GM06990 (cell line): ENCODE measurements around the gene VWF.
"Not testable (repeated sequence)": the region's sequence is repeated elsewhere in the genome, so short reads cannot be mapped to it uniquely, and the experiment has no call there.

ENCODE experiments used
- DNase-seq: peaks from one replicate; pipeline ENCODE4 v3.0.0-alpha.2; 2011; ENCODE audit not compliant: insufficient read length; ENCODE audit errors: extremely low read depth
- H3K27me3 ChIP-seq: replicated peaks from 2 replicates; pipeline ENCODE4 v1.6.0; 2011; ENCODE audit warnings: low read length; ENCODE audit not compliant: control insufficient read depth, insufficient read depth
- H3K36me3 ChIP-seq: 2 replicates; pipeline ENCODE4 v1.5.1; 2011; ENCODE audit warnings: low read length; ENCODE audit not compliant: control insufficient read depth, insufficient read depth
- H3K4me3 ChIP-seq: replicated peaks from 2 replicates; pipeline ENCODE4 v1.5.1; 2011; ENCODE audit warnings: low read depth, mild to moderate bottlenecking, control low read depth, low read length
- TF ChIP-seq, protein P1 (sequence below): IDR thresholded peaks from 2 replicates; pipeline ENCODE4 v1.5.1; 2011; ENCODE audit warnings: low read length, control low read depth, mild to moderate bottlenecking, inconsistent platforms; ENCODE audit not compliant: insufficient read depth, poor library complexity, severe bottlenecking

VWF gene

DNA sequence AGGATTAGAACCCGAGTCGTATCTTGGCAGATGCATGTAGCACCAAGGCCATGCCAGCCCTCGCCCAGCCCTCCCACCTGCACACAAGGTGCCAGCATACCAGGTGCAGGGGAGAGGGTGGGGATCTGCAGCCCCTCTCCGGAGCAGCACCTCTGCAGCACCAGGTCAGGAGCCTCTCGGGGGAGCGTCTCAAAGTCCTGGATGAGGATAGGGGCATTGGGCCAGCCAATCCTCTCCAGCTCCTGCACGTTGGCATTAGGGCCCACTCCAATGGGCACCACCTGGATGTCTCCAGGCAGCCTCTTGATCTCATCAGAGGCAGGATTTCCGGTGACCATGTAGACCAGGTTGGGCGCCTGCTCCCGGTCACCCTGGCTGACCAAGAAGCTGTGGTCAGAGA is 106.2 kb downstream of the VWF start:
- TF ChIP-seq, protein P1, sequence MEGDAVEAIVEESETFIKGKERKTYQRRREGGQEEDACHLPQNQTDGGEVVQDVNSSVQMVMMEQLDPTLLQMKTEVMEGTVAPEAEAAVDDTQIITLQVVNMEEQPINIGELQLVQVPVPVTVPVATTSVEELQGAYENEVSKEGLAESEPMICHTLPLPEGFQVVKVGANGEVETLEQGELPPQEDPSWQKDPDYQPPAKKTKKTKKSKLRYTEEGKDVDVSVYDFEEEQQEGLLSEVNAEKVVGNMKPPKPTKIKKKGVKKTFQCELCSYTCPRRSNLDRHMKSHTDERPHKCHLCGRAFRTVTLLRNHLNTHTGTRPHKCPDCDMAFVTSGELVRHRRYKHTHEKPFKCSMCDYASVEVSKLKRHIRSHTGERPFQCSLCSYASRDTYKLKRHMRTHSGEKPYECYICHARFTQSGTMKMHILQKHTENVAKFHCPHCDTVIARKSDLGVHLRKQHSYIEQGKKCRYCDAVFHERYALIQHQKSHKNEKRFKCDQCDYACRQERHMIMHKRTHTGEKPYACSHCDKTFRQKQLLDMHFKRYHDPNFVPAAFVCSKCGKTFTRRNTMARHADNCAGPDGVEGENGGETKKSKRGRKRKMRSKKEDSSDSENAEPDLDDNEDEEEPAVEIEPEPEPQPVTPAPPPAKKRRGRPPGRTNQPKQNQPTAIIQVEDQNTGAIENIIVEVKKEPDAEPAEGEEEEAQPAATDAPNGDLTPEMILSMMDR: no peak
- DNase-seq: no peak
- no peak overlapping the region for H3K4me3 ChIP-seq

DNA sequence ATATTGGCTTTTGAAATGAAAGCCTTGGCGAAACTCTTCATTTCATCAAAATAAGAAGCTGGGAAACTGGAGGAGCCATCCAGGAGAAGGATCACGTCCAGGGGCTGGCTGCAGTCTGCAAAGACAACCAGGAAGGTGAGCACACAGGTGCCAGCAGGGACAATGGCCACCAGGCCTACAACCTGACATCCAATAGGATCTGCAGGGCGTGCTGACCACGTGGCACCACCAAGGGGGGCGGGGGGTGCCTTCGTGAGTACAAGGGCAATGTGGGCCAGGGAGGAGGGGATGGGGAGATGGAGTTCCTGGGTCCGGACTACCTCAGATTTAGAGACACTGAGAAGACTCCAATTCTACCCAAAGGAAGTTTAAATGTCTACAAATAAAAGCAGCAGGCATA is 107.7 kb downstream of the VWF start:
- Histone ChIP-seq H3K27me3 (no peaks in the 10 kb centered on the region), H3K4me3 (no peak overlapping the region), H3K36me3 (no peaks in the 10 kb centered on the region)
- no peak for DNase-seq
- TF ChIP-seq, protein P1: no peak

More for the DNA sequence above, 106.2 kb downstream of the VWF start:
- H3K27me3 ChIP-seq: no peaks in the 10 kb centered on the region; the same call in 1 of the 2 replicates
- no peaks in the 10 kb centered on the region for H3K36me3 ChIP-seq

DNA sequence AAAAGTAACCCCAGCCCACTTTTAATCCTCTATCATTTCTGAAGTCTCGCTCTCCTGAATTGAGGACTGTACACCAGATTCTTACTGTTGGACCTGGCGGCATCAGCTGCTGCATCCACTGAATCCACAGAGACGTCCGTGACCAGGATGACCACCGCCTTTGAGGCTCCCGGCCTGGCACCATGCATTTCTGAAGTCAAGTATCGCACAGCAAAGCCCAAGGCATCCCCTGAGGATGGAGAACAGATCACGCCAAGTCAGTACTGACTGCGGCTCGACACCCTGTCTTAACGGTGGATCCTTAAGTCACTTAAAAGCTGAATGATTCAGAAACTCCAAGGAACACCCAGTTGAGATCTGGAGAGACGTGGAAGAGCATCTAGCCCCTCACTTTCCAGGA is 108.5 kb downstream of the VWF start:
- H3K27me3 ChIP-seq, DNase-seq, H3K4me3 ChIP-seq, H3K36me3 ChIP-seq: not testable (repeated sequence)

DNA sequence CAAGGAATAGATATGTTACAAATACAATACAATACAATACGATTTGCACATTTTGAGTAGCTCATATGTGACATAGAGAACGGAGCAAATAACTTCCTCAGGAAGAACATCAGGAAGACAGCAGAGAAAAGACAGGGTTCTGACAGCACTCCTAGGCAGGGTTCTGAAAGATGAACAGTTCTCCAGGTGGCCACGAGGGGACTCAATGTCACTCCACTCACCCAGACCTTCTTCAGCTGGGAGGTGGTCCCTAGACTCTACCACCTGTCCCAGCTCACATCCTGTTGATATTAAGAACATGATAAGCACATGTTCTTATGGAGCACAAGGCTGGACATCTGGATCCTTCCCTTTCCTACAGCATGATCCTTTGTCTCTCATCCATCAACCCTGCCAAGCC is 109.2 kb downstream of the VWF start:
- not testable (repeated sequence) for DNase-seq, H3K4me3 ChIP-seq, H3K27me3 ChIP-seq, H3K36me3 ChIP-seq

DNA sequence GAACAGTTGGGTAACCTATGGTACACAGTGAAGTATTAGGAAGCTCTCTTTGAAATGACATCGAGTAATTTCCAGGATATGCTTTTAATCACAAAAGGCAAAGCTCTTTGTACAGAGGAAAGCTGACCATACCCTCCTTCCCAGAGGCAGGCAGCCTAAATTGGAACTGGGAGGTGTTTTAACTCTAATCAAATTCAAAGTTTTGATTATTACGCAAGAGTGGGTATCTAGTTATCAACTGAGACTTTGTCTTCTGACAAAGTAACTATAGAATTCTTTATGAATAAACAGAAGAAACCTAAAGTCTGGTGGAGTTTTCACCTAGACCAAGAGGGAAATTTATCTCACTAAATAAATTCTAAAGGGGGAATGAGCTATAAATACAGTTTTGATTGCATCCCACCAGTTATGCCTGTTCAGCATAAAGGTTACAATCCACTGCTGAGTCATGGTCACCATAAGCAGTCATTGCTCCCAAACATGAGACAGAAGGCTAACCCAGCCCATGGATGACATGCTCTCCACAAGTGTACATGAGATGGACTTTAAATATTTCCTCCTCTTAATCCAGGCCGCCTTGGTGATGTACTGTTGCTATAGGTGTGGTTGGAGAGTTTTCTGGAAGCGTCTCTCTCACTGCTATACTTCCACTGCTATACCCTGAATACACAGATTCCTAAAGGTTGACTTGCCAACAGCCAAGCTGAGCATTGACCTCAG is 113.7 kb downstream of the VWF start:
- H3K36me3 ChIP-seq, H3K4me3 ChIP-seq, H3K27me3 ChIP-seq, DNase-seq: not testable (repeated sequence)

DNA sequence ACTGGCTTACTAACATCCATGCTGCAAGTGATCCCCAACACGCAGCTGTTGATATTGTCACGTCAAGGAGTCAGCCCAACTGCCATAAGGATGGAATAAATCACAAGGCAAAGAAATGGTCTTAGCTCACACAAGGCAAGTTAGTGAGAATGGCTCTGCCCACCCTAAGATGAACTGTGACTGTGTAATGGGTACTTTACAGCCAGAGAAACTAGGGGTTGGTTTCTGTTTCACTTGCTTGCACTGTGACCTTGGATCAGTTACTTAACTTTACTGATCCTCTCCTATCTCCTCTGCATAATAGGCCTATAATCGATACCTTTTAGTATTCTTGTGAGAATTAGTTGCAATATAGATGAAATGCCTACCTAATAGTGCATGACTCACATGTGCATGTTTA is 127.2 kb downstream of the VWF start:
- H3K4me3 ChIP-seq: no peak overlapping the region
- no peak for DNase-seq
- no peaks in the 10 kb centered on the region for H3K36me3 ChIP-seq
- TF ChIP-seq, protein P1: no peak
- no peaks in the 10 kb centered on the region; the same call in 1 of the 2 replicates for H3K27me3 ChIP-seq

DNA sequence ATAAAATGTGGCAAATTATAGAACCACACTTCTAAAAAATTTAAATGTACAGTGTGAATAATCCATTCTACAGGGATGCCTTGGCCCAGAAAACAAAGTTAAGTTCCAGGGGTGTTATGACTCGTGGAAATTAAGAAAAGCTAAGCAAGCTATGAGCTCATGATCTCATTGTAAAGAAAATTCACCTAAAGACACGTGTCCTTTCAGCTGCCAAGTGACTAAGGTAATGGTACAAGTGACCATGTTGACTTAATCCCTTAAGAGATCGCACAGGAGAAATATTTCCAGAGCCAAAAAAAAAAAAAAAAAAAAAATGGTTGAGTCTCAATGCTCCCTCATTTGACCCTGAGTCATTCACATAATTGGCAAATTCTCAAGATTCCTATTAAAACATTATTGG is 128.0 kb downstream of the VWF start:
- Histone ChIP-seq H3K27me3 (no peaks in the 10 kb centered on the region; the same call in 1 of the 2 replicates), H3K4me3 (no peak overlapping the region), H3K36me3 (no peaks in the 10 kb centered on the region)
- no peak for DNase-seq
- TF ChIP-seq, protein P1: no peak
